Epithelial cell of proximal tubule (primary cell): Measurements from ENCODE around the gene SNX24. TPM values are rescaled to one million over a fixed set of nuclear protein-coding genes. Genes with fewer than 3 reads are reported as not detected.

Source experiments
- DNase-seq: peaks from one replicate; pipeline ENCODE4 v3.0.0-alpha.2; 2011; ENCODE audit warnings: low read depth
- H3K4me3 ChIP-seq: 2 replicates; pipeline ENCODE4 v1.5.1; 2011; ENCODE audit warnings: low read depth, mild to moderate bottlenecking, low read length
- total RNA-seq: library from RNA; depleted of rRNA; stranded (reverse); fragments of >200 nt; gene quantifications from 2 replicates; pipeline ENCODE4 v1.2.3, GENCODE V29; 2015
- TF ChIP-seq, protein P1 (sequence below): conservative IDR thresholded peaks from 2 replicates; pipeline ENCODE4 v1.5.1; 2012; ENCODE audit warnings: low read depth, mild to moderate bottlenecking, low read length

The SNX24 gene
- total RNA-seq, 1 donor from 2014 or later, result 30.7 TPM

- TF ChIP-seq, protein P1, sequence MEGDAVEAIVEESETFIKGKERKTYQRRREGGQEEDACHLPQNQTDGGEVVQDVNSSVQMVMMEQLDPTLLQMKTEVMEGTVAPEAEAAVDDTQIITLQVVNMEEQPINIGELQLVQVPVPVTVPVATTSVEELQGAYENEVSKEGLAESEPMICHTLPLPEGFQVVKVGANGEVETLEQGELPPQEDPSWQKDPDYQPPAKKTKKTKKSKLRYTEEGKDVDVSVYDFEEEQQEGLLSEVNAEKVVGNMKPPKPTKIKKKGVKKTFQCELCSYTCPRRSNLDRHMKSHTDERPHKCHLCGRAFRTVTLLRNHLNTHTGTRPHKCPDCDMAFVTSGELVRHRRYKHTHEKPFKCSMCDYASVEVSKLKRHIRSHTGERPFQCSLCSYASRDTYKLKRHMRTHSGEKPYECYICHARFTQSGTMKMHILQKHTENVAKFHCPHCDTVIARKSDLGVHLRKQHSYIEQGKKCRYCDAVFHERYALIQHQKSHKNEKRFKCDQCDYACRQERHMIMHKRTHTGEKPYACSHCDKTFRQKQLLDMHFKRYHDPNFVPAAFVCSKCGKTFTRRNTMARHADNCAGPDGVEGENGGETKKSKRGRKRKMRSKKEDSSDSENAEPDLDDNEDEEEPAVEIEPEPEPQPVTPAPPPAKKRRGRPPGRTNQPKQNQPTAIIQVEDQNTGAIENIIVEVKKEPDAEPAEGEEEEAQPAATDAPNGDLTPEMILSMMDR, result no peak
- H3K4me3 ChIP-seq, result no peak overlapping the region
- no peak for DNase-seq
Measured at GRCh38 chr5:122836947-122837346, 8.5 kb upstream of the SNX24 start.

DNA sequence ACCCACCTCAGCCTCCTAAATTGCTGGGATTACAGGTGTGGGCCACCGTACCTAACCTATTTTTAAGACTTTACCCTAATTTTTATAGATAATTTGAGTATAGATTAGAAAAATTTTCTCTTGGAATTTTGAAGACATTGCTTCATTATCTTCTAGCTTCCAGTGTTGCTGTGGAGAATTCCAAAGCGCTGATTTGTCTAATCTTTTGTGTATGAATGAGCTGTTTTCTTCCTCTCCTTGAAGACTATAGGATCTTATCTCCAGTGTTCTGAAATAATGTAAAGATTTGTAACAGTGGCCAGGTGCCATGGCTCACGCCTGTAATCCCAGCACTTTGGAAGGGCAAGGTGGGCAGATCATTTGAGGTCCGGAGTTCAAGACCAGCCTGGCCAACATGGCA lies 5.7 kb upstream of the SNX24 start:
- DNase-seq, result no peak
- TF ChIP-seq, protein P1, result no peak
- H3K4me3 ChIP-seq, result no peak overlapping the region

DNA sequence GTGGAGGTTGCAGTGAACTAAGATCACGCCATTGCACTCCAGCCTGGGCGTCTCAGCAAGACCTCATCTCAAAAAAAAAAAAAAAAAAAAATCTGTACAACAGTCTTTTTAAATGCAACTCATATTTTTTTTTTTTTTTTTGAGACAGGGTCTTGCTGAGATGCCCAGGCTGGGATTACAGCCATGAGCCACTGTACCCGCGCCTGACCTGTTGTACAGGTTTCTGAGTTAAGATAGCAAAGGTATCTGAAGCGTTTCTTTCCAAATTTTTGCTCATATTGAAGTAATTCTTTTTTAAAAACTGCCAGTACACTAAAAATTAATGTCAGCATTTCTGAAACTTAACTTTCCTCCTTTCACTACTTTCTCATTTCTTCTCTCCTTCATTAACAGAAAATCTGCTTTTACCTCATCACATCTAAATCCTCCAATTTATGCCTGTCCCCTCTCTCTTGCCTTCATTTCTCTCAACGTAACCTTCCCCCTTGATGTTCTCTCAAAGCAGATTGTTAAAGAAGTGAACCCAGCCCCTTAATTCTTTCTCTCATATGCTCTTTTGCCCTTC lies 3.3 kb upstream of the SNX24 start:
- TF ChIP-seq, protein P1, result no peak
- no peak overlapping the region for H3K4me3 ChIP-seq
- no peak for DNase-seq

GRCh38 chr5:122844136-122844909 lies 1.1 kb upstream of the SNX24 start:
- TF ChIP-seq, protein P1, result no peak
- peak overlapping the region; percentile 80 for H3K4me3 ChIP-seq
- DNase-seq, result no peak

DNA sequence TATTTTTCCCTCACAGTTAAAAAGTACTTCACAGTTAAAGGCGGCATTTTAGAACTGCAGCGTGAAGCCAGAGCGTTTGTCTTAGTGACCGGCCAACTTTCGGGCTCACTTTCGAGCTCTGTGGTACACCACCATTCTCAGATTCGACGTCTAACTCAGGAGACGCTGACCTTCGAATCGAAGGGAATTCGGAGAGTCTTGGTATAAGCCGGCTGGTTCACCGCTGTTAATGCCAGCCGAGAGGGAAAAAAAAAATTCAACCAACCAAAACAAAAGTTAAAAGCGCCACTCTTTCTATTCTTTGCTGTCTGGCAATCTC lies 544 bp upstream of the SNX24 start:
- TF ChIP-seq, protein P1, result no peak
- H3K4me3 ChIP-seq, result peak overlapping the region; percentile 80
- DNase-seq, result no peak

DNA sequence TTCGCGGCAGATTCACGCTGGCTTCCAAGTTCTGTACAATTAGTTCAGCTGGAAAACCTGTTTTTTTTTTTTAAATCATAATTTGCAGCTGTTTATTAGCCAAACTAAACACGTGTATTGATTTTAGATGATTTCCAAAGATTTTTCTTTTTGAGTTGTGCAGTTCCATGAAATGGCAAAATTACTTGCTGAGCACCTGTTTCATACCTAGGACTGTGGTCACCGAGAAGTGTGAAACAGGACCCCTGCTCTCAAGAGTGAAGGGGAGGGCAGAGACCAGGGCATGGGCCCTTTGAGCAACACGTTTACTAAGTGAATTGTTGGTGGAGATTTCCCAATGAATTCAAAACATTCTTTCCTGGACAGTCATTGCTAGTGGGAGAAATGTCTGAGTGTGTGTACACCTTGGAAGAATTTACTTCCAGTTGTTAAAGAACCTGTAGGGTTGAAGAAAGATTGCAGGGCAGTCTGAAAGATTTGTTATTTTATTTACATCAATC lies 688 bp downstream of the SNX24 start:
- peak; percentile 82 for DNase-seq
- peak overlapping the region; percentile 80 for H3K4me3 ChIP-seq
- TF ChIP-seq, protein P1, result no peak

GRCh38 chr5:122847687-122848081 lies 2.3 kb downstream of the SNX24 start:
- DNase-seq, result no peak
- H3K4me3 ChIP-seq, result no peak overlapping the region
- TF ChIP-seq, protein P1, result no peak
